Measurements from ENCODE around the gene ATRX. TPM values are rescaled to one million over a fixed set of nuclear protein-coding genes. Genes with fewer than 3 reads are reported as not detected.

Gene ATRX
- total RNA-seq, 1 donor from 2014 or later, result 170 TPM

GRCh38 chrX:77484045-77484444, 302.0 kb downstream of the ATRX start:
- Mint-ChIP-seq H3K27ac (no peak overlapping the region), H3K4me1 (no peaks in the 10 kb centered on the region), H3K36me3 (no peaks in the 10 kb centered on the region), H3K9me3 (peaks cover 51% of the 10 kb centered on the region), H3K27me3 (ENCODE audit: low read depth) (no peaks in the 10 kb centered on the region), H3K4me3 (no peak overlapping the region)
- no peak for DNase-seq (ENCODE audit: low spot score in 2 of 2, unreplicated experiment in 2 of 2)
- no peak for TF ChIP-seq CTCF (IDR thresholded peaks at IDR 0.05; ENCODE audit: unreplicated experiment)

- H3K27me3 Mint-ChIP-seq (ENCODE audit: low read depth), result no peaks in the 10 kb centered on the region
- TF ChIP-seq CTCF (IDR thresholded peaks at IDR 0.05; ENCODE audit: unreplicated experiment), result no peak
- H3K36me3 Mint-ChIP-seq, result no peaks in the 10 kb centered on the region
- peaks cover 21% of the 10 kb centered on the region for H3K9me3 Mint-ChIP-seq
- H3K27ac Mint-ChIP-seq, result no peak overlapping the region
- no peaks in the 10 kb centered on the region for H3K4me1 Mint-ChIP-seq
- no peak overlapping the region for H3K4me3 Mint-ChIP-seq
- no peak for DNase-seq (ENCODE audit: low spot score in 2 of 2, unreplicated experiment in 2 of 2)
Measured at GRCh38 chrX:77455437-77455836, 330.6 kb downstream of the ATRX start.

Other genes starting within 250 kb of the ATRX start
- gene MAGT1, start 109.2 kb upstream of the ATRX start, total RNA-seq, result 46.9 to 48.3 TPM (median 47.3 TPM) in 3 replicates
- gene COX7B, start 113.3 kb upstream of the ATRX start, total RNA-seq, result 140 to 144 TPM (median 142 TPM) in 3 replicates
- 17.4 to 18.2 TPM (median 18.1 TPM) in 3 replicates for gene ATP7A, start 124.5 kb upstream of the ATRX start, total RNA-seq
- not detected in 3 replicates for gene PGAM4, start 183.4 kb upstream of the ATRX start, total RNA-seq